ENCODE measurements around the gene TRPM2. TPM values are rescaled to one million over a fixed set of nuclear protein-coding genes. Genes with fewer than 3 reads are reported as not detected.

TRPM2 gene
- total RNA-seq, 1 donor from 2014 or later = under 0.01 TPM

DNA sequence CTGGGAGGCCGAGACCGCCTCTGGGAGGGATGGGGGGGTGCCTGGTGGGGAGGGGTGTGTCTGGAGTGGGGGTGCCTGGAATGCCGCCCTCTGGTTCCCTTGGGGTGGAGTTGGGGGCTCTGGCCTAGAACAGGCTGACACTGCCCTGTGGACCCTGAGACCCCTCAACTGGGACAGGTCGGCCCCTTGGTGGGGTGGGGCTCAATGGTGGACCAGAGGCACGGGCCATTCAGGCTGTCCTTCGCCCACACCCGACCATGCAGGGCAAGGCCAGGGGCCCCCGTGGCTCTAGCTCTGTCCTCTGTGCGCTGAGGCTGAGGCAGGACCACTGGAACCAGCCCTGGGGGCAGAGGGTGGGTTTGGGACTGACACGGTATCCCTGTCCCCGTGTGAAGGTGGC is 38.9 kb upstream of the TRPM2 start:
- Histone ChIP-seq H3K4me3 (ENCODE audit: low read depth, low read length) (no peak overlapping the region), H3K27me3 (ENCODE audit: control insufficient read depth, insufficient read depth, low read length) (no peaks in the 10 kb centered on the region), H3K36me3 (ENCODE audit: control insufficient read depth, insufficient read depth, low read length) (peaks cover 47% of the 10 kb centered on the region)
- DNase-seq (ENCODE audit: low read depth) (no peak), FAIRE-seq (no peak)
- TF ChIP-seq, protein P1, sequence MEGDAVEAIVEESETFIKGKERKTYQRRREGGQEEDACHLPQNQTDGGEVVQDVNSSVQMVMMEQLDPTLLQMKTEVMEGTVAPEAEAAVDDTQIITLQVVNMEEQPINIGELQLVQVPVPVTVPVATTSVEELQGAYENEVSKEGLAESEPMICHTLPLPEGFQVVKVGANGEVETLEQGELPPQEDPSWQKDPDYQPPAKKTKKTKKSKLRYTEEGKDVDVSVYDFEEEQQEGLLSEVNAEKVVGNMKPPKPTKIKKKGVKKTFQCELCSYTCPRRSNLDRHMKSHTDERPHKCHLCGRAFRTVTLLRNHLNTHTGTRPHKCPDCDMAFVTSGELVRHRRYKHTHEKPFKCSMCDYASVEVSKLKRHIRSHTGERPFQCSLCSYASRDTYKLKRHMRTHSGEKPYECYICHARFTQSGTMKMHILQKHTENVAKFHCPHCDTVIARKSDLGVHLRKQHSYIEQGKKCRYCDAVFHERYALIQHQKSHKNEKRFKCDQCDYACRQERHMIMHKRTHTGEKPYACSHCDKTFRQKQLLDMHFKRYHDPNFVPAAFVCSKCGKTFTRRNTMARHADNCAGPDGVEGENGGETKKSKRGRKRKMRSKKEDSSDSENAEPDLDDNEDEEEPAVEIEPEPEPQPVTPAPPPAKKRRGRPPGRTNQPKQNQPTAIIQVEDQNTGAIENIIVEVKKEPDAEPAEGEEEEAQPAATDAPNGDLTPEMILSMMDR (IDR thresholded peaks at IDR 0.05; ENCODE audit: insufficient read depth, low read length, severe bottlenecking) = no peak

DNA sequence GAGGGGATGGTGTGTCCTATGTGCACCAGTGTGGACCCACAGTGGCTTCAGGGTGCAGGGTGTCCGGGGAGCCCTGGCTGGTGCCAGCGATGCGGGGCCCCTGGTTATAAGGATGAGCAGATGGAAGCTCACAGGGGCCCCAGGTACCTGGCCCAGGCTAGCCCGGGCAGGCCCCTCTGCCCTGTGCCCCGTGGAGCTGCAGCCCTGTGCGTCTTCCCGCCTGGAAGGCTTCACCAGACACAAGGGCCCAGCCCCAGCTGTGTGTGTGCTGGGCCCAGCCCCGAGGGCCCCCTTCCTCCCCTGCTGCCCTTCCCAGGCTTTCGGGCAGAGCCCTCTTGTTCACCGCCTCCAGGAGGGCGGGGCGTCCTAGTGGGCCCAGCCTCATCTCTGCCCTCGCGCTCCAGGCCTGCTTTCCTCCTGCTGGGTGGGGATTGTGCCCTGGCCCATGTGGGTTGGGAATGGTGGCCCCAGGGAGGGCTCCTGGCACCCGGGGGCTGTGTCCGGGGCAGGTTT is 37.7 kb upstream of the TRPM2 start:
- Histone ChIP-seq H3K36me3 (ENCODE audit: control insufficient read depth, insufficient read depth, low read length) (peaks cover 47% of the 10 kb centered on the region), H3K4me3 (ENCODE audit: low read depth, low read length) (no peak overlapping the region), H3K27me3 (ENCODE audit: control insufficient read depth, insufficient read depth, low read length) (no peaks in the 10 kb centered on the region)
- TF ChIP-seq, protein P1 (IDR thresholded peaks at IDR 0.05; ENCODE audit: insufficient read depth, low read length, severe bottlenecking) = no peak
- DNase-seq (ENCODE audit: low read depth) (no peak), FAIRE-seq (no peak)

DNA sequence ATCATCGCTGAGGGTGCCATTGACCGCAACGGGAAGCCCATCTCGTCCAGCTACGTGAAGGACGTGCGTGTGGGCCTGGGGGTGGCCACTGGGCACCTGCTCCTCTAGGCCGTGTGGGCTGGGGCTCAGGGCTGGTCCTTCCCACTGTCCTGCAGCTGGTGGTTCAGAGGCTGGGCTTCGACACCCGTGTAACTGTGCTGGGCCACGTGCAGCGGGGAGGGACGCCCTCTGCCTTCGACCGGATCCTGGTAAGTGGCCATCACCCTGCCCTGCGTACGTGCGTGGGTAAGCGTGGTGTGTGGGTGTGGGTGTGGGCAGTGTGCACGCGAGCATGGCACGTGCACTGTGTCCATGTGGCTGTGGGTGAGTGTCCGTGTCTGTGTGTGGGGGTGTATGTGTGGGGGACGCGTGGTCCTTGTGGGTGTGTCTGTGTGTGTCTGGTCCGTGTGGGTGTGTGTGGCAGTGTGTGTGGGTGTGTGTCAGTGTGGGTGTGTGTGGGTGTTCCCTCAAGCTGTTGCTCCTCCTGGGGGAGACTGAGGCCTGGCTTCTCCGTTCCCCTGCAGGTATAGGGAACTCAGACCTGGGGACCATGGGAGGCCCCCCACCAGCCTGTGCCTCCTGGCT is 37.0 kb upstream of the TRPM2 start:
- FAIRE-seq = peak; percentile 72
- H3K36me3 ChIP-seq (ENCODE audit: control insufficient read depth, insufficient read depth, low read length) = peaks cover 47% of the 10 kb centered on the region

DNA sequence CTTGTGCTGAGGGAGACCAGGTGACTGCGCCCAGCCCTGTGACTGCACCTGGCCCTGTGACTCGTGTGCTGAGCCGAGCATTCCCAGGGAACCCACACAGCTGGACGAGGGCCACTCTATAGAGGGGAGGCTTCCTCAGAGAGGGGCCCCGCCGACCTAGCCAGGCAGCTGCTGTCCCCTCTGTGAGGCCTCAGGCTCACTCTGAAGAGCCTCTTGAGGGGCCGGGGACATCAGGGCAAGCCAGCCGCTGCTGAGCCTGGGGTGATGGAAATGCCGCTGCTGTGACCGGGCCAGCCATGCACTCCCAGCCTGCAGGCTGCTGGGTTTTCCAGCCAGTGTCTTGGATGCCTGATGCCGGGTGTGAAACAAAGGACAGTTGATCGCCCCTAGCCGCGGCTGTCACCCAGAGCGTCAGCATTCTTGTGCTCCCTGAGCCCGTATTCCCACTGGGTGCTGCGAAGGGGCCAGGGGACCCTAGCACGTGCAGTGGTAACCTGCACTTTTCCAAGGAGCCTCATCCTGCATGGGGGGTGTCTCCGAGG is 36.1 kb upstream of the TRPM2 start:
- Histone ChIP-seq H3K4me3 (ENCODE audit: low read depth, low read length) (no peak overlapping the region), H3K36me3 (ENCODE audit: control insufficient read depth, insufficient read depth, low read length) (peaks cover 44% of the 10 kb centered on the region), H3K27me3 (ENCODE audit: control insufficient read depth, insufficient read depth, low read length) (no peaks in the 10 kb centered on the region)
- FAIRE-seq = no peak
- TF ChIP-seq, protein P1 (IDR thresholded peaks at IDR 0.05; ENCODE audit: insufficient read depth, low read length, severe bottlenecking) = no peak
- no peak for DNase-seq (ENCODE audit: low read depth)

More for the DNA sequence above, 37.0 kb upstream of the TRPM2 start:
- no peak overlapping the region for H3K4me3 ChIP-seq (ENCODE audit: low read depth, low read length)
- no peaks in the 10 kb centered on the region for H3K27me3 ChIP-seq (ENCODE audit: control insufficient read depth, insufficient read depth, low read length)
- no peak for DNase-seq (ENCODE audit: low read depth)
- TF ChIP-seq, protein P1 (IDR thresholded peaks at IDR 0.05; ENCODE audit: insufficient read depth, low read length, severe bottlenecking) = no peak

DNA sequence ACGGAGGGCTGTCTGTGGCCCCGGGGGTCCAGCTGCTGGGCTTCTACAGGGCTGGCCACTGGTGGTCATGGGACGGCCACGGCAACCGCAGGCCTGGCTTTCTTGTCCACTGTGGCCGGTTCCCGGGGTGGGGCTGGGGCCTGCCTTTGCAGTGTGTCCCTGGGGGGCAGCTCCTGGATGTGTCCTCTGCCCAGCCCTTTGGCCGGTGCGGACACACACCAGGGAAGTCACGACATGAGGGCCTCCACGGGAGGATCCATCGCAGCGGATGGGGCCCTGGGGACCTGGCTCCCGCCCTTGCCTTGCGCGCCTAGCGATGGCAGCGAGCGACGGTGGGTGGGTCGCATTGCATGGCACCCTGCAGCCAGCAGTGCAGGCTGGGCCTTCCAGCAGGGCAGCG is 35.5 kb upstream of the TRPM2 start:
- TF ChIP-seq, protein P1 (IDR thresholded peaks at IDR 0.05; ENCODE audit: insufficient read depth, low read length, severe bottlenecking) = no peak
- DNase-seq (ENCODE audit: low read depth) = no peak
- Histone ChIP-seq H3K4me3 (ENCODE audit: low read depth, low read length) (no peak overlapping the region), H3K36me3 (ENCODE audit: control insufficient read depth, insufficient read depth, low read length) (peaks cover 41% of the 10 kb centered on the region), H3K27me3 (ENCODE audit: control insufficient read depth, insufficient read depth, low read length) (no peaks in the 10 kb centered on the region)
- FAIRE-seq = no peak

Measured in bronchial epithelial cell (primary cell).